Iris pigment epithelial cell (primary cell): ENCODE results near the gene THOC2.
"Not testable (repeated sequence)": the region's sequence is repeated elsewhere in the genome, so short reads cannot be mapped to it uniquely, and the experiment has no call there.

Experiments
- DNase-seq: peaks from one replicate; pipeline ENCODE4 v3.0.0-alpha.2; 2011; ENCODE audit warnings: low read depth

THOC2 gene

GRCh38 chrX:123580792-123581191 lies 152.1 kb downstream of the THOC2 start:
- DNase-seq = no peak

GRCh38 chrX:123574027-123574426 lies 158.8 kb downstream of the THOC2 start:
- not testable (repeated sequence) for DNase-seq

GRCh38 chrX:123570011-123570590 lies 162.8 kb downstream of the THOC2 start:
- no peak for DNase-seq

DNA sequence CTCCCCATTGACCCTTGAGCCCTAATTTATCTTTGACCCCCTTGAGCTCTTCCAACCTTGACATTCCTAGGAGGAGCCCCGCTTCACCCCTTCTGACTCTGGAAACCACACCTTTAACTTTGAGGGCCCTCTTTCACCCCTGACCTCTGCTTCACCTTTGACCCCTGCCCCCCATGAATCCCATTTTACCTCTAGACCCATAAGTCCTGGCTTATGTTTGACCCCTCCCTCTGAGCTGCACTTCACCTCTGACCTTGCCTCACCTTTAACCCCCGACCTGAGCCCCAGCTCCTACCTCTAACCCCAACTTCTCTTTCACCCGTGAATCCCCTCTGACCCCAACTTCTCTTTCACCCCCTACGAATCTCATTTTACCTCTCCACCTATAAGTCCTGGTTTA lies 169.7 kb downstream of the THOC2 start:
- DNase-seq = no peak

- no peak for DNase-seq
Observed at GRCh38 chrX:123562342-123563146, 170.3 kb downstream of the THOC2 start.

DNA sequence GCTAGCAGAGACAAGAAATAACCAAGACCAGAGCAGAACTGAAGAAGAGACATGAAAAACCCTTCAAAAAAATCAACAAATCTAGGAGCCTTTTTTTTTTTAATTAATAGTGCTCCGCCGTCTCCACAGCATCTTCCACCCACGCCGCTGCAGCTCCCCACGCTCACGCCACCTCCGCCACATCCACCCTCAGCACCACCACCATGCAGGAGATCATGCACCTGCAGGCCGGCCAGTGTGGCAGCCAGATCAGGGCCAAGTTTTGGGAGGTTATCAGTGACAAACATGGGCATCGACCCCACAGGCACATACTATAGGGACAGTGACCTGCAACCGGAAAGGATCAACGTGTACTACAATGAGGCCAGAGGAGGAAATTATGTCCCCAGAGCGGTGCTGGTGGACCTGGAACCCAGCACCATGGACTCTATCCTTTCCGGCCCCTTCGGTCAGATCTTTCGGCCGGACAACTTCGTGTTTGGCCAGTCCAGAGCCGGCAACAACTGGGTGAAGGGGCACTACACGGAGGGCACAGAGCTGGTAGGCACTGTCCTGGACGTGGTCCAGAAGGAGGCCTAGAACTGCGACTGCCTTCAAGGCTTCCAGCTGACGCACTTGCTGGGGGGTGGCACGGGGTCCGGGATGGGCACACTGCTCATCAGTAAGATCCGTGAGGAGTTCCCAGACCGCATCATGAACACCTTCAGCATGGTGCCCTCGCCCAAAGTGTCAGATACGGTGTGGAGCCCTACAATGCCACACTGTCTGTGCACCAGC lies 171.2 kb downstream of the THOC2 start:
- DNase-seq = no peak

DNA sequence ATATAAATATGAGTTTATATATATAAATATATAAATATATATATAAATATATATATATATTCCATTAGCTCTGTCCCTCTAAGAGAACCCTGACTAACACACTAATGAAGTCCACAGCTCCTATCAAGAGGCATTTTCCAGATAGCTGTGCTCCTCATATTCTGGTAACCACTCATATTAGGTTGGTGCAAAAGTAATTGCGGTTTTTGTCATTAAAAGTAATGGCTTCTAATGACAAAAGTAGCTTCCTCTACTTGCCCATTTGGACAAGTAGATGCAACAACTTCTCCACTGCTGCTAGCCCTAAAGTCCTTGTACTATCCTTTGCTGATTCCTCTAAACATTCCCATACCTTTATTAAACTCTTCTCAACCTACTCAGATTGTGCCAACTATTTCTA lies 182.0 kb downstream of the THOC2 start:
- no peak for DNase-seq
